ENCODE measurements around the gene GOLGA7B.

Gene GOLGA7B

GRCh38 chr10:97865488-97865887, 15.8 kb downstream of the GOLGA7B start:
- Histone ChIP-seq H3K36me3 (ENCODE audit: control insufficient read depth in 1 of 2, insufficient read depth in 2 of 2, low read depth in 1 of 2, low read length in 2 of 2) (no peaks in the 10 kb centered on the region), H3K9me3 (ENCODE audit: control insufficient read depth, low read length) (no peaks in the 10 kb centered on the region), H3K9ac (ENCODE audit: low read length) (no peak overlapping the region), H4K91ac (ENCODE audit: low read length) (no peak overlapping the region), H4K8ac (ENCODE audit: low read length) (no peak overlapping the region), H3K79me1 (replicated peaks; ENCODE audit: low read length, poor library complexity, severe bottlenecking) (no peaks in the 10 kb centered on the region), H2BK120ac (ENCODE audit: low read depth, low read length) (no peak overlapping the region), H3K18ac (ENCODE audit: low read depth in 1 of 2, low read length in 2 of 2) (no peak overlapping the region), H3K27me3 (ENCODE audit: control insufficient read depth in 1 of 2, insufficient read depth in 1 of 2, low read length in 2 of 2) (peaks cover under 1 to 46% of the 10 kb centered on the region in 2 experiments), H3K4me1 (ENCODE audit: control insufficient read depth, insufficient read depth, low read depth, low read length) (peaks cover 26% of the 10 kb centered on the region), H2AFZ (ENCODE audit: low read depth, low read length) (no peak overlapping the region), H3K27ac (ENCODE audit: low read length, poor library complexity, severe bottlenecking) (no peak overlapping the region), H3K4me3 (ENCODE audit: insufficient read depth in 1 of 2, low read depth in 1 of 2, low read length in 2 of 2) (no peak overlapping the region), H3K23ac (ENCODE audit: low read length in 2 of 2) (no peak overlapping the region), H2BK5ac (ENCODE audit: low read depth, low read length, poor library complexity, severe bottlenecking) (no peak overlapping the region), H2BK15ac (ENCODE audit: low read depth, poor library complexity, severe bottlenecking) (no peak overlapping the region), H3K4ac (ENCODE audit: low read depth in 1 of 2, low read length in 2 of 2) (no peak overlapping the region), H2AK5ac (ENCODE audit: low read length, severe bottlenecking) (no peak overlapping the region), H3K14ac (ENCODE audit: low read length in 2 of 2) (no peak overlapping the region), H2BK12ac (ENCODE audit: low read length in 2 of 2) (no peak overlapping the region), H3K4me2 (ENCODE audit: low read length, poor library complexity, severe bottlenecking) (no peak overlapping the region)
- WGBS, result 72% methylated on average over 18 of the region's 18 CpGs
- no peak for DNase-seq

- no peak for DNase-seq
- H3K9ac ChIP-seq (ENCODE audit: low read length), result no peak overlapping the region
Observed at GRCh38 chr10:97866524-97867219, 17.0 kb downstream of the GOLGA7B start.

GRCh38 chr10:97867220-97867800, 17.7 kb downstream of the GOLGA7B start:
- H3K14ac ChIP-seq (ENCODE audit: low read length in 2 of 2), result no peak overlapping the region
- H2BK15ac ChIP-seq (ENCODE audit: low read depth, poor library complexity, severe bottlenecking), result no peak overlapping the region

More at GRCh38 chr10:97866524-97867219, 17.0 kb downstream of the GOLGA7B start:
- Histone ChIP-seq H2BK12ac (ENCODE audit: low read length in 2 of 2) (no peak overlapping the region), H2BK120ac (ENCODE audit: low read depth, low read length) (no peak overlapping the region), H3K18ac (ENCODE audit: low read depth in 1 of 2, low read length in 2 of 2) (no peak overlapping the region), H3K4me1 (ENCODE audit: control insufficient read depth, insufficient read depth, low read depth, low read length) (peaks cover 21% of the 10 kb centered on the region), H4K91ac (ENCODE audit: low read length) (peak overlapping the region; percentile 34), H3K4me3 (ENCODE audit: insufficient read depth in 1 of 2, low read depth in 1 of 2, low read length in 2 of 2) (no peak overlapping the region), H2AFZ (ENCODE audit: low read depth, low read length) (no peak overlapping the region), H3K27ac (ENCODE audit: low read length, poor library complexity, severe bottlenecking) (no peak overlapping the region), H3K36me3 (ENCODE audit: control insufficient read depth in 1 of 2, insufficient read depth in 2 of 2, low read depth in 1 of 2, low read length in 2 of 2) (no peaks in the 10 kb centered on the region), H3K23ac (ENCODE audit: low read length in 2 of 2) (no peak overlapping the region), H3K79me1 (replicated peaks; ENCODE audit: low read length, poor library complexity, severe bottlenecking) (no peaks in the 10 kb centered on the region), H2BK5ac (ENCODE audit: low read depth, low read length, poor library complexity, severe bottlenecking) (no peak overlapping the region), H3K14ac (ENCODE audit: low read length in 2 of 2) (no peak overlapping the region), H2BK15ac (ENCODE audit: low read depth, poor library complexity, severe bottlenecking) (no peak overlapping the region), H3K4ac (ENCODE audit: low read depth in 1 of 2, low read length in 2 of 2) (no peak overlapping the region), H3K27me3 (ENCODE audit: control insufficient read depth in 1 of 2, insufficient read depth in 1 of 2, low read length in 2 of 2) (peaks cover 13 to 58% of the 10 kb centered on the region in 2 experiments), H4K8ac (ENCODE audit: low read length) (no peak overlapping the region), H3K4me2 (ENCODE audit: low read length, poor library complexity, severe bottlenecking) (no peak overlapping the region), H2AK5ac (ENCODE audit: low read length, severe bottlenecking) (no peak overlapping the region), H3K9me3 (ENCODE audit: control insufficient read depth, low read length) (no peaks in the 10 kb centered on the region)
- WGBS, result 91% methylated on average over 8 of the region's 10 CpGs

DNA sequence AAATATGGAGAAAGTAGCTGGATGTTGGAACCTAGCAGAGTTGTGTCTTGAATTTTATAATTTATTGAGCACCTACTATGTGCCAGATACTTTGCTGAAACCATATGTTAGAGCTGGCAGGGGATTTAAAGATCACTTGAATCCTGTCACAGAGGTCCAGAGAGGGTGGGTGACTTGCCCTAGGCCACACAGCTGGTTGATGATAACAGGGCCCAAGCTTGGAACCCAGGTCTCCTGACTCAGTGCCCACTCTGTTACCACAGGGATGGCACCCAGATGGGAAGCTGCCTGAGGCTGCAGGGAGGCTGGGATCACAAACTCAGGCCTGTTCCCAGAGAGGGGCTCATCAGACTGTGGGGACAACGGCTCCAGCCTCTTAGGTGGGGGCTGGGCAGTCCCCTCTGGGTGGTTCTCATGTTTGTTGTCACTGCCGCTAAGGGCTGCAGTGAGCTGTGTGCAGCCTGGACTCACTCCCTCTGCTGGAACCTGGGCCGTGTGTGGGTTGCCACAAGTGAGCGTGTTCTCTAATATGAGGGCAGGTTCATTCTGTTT, 18.6 kb downstream of the GOLGA7B start:
- Histone ChIP-seq H4K8ac (ENCODE audit: low read length) (no peak overlapping the region), H2BK120ac (ENCODE audit: low read depth, low read length) (no peak overlapping the region), H3K9me3 (ENCODE audit: control insufficient read depth, low read length) (no peaks in the 10 kb centered on the region), H3K27me3 (ENCODE audit: control insufficient read depth in 1 of 2, insufficient read depth in 1 of 2, low read length in 2 of 2) (peaks cover 22 to 65% of the 10 kb centered on the region in 2 experiments), H3K36me3 (ENCODE audit: control insufficient read depth in 1 of 2, insufficient read depth in 2 of 2, low read depth in 1 of 2, low read length in 2 of 2) (no peaks in the 10 kb centered on the region), H2AFZ (ENCODE audit: low read depth, low read length) (no peak overlapping the region), H2BK15ac (ENCODE audit: low read depth, poor library complexity, severe bottlenecking) (no peak overlapping the region), H3K79me1 (replicated peaks; ENCODE audit: low read length, poor library complexity, severe bottlenecking) (no peaks in the 10 kb centered on the region), H3K14ac (ENCODE audit: low read length in 2 of 2) (no peak overlapping the region), H3K27ac (ENCODE audit: low read length, poor library complexity, severe bottlenecking) (no peak overlapping the region), H3K4ac (ENCODE audit: low read depth in 1 of 2, low read length in 2 of 2) (no peak overlapping the region), H3K4me1 (ENCODE audit: control insufficient read depth, insufficient read depth, low read depth, low read length) (peaks cover 16% of the 10 kb centered on the region), H3K4me2 (ENCODE audit: low read length, poor library complexity, severe bottlenecking) (no peak overlapping the region), H3K23ac (ENCODE audit: low read length in 2 of 2) (no peak overlapping the region), H2AK5ac (ENCODE audit: low read length, severe bottlenecking) (peak overlapping the region; percentile 45), H4K91ac (ENCODE audit: low read length) (no peak overlapping the region), H3K9ac (ENCODE audit: low read length) (no peak overlapping the region), H3K18ac (ENCODE audit: low read depth in 1 of 2, low read length in 2 of 2) (no peak overlapping the region), H2BK12ac (ENCODE audit: low read length in 2 of 2) (no peak overlapping the region), H3K4me3 (ENCODE audit: insufficient read depth in 1 of 2, low read depth in 1 of 2, low read length in 2 of 2) (no peak overlapping the region), H2BK5ac (ENCODE audit: low read depth, low read length, poor library complexity, severe bottlenecking) (no peak overlapping the region)
- WGBS, result 79% methylated on average over 4 of the region's 4 CpGs
- DNase-seq, result no peak

More at GRCh38 chr10:97867220-97867800, 17.7 kb downstream of the GOLGA7B start:
- Histone ChIP-seq H2AFZ (ENCODE audit: low read depth, low read length) (no peak overlapping the region), H2AK5ac (ENCODE audit: low read length, severe bottlenecking) (no peak overlapping the region), H3K9ac (ENCODE audit: low read length) (no peak overlapping the region), H2BK120ac (ENCODE audit: low read depth, low read length) (no peak overlapping the region), H3K4me2 (ENCODE audit: low read length, poor library complexity, severe bottlenecking) (no peak overlapping the region), H4K91ac (ENCODE audit: low read length) (no peak overlapping the region), H3K23ac (ENCODE audit: low read length in 2 of 2) (no peak overlapping the region), H3K4me1 (ENCODE audit: control insufficient read depth, insufficient read depth, low read depth, low read length) (peaks cover 20% of the 10 kb centered on the region), H3K4ac (ENCODE audit: low read depth in 1 of 2, low read length in 2 of 2) (no peak overlapping the region), H3K36me3 (ENCODE audit: control insufficient read depth in 1 of 2, insufficient read depth in 2 of 2, low read depth in 1 of 2, low read length in 2 of 2) (no peaks in the 10 kb centered on the region), H2BK5ac (ENCODE audit: low read depth, low read length, poor library complexity, severe bottlenecking) (no peak overlapping the region), H3K9me3 (ENCODE audit: control insufficient read depth, low read length) (no peaks in the 10 kb centered on the region), H2BK12ac (ENCODE audit: low read length in 2 of 2) (no peak overlapping the region), H3K18ac (ENCODE audit: low read depth in 1 of 2, low read length in 2 of 2) (no peak overlapping the region), H4K8ac (ENCODE audit: low read length) (no peak overlapping the region), H3K4me3 (ENCODE audit: insufficient read depth in 1 of 2, low read depth in 1 of 2, low read length in 2 of 2) (no peak overlapping the region), H3K27me3 (ENCODE audit: control insufficient read depth in 1 of 2, insufficient read depth in 1 of 2, low read length in 2 of 2) (peaks cover 14 to 63% of the 10 kb centered on the region in 2 experiments), H3K27ac (ENCODE audit: low read length, poor library complexity, severe bottlenecking) (no peak overlapping the region), H3K79me1 (replicated peaks; ENCODE audit: low read length, poor library complexity, severe bottlenecking) (no peaks in the 10 kb centered on the region)
- 81% methylated on average over 10 of the region's 10 CpGs for WGBS
- no peak for DNase-seq
